Limb (tissue), 2 donors: ENCODE results near the gene GTSE1.

ENCODE experiments used
- DNase-seq, 2 donors: peaks; one replicate each; pipeline ENCODE4 v3.0.0-alpha.2; 2016; ENCODE audit errors: extremely low spot score in 2 of 2

Gene GTSE1

GRCh38 chr22:46377525-46378425, 81.1 kb downstream of the GTSE1 start:
- no peak for DNase-seq

- DNase-seq = no peak
These were observed 81.9 kb downstream of the GTSE1 start for GRCh38 chr22:46378426-46379065.

- DNase-seq = no peak
These were observed 82.6 kb downstream of the GTSE1 start for GRCh38 chr22:46379066-46379930.

- no peak for DNase-seq
These were observed 83.4 kb downstream of the GTSE1 start for GRCh38 chr22:46380069-46380468.
